Activated CD8-positive, alpha-beta memory T cell treated with anti-CD3 and anti-CD28 coated beads for 36 hours (primary cell): ENCODE data around the gene SCN3A. TPM values are rescaled to one million over a fixed set of nuclear protein-coding genes. Genes with fewer than 3 reads are reported as not detected.

Experiments used
- CTCF ChIA-PET: fragments of 350-600 bp; sonication (Branson Sonifier 250); formaldehyde crosslinking; loops from one replicate; lab custom pipeline; 2021; ENCODE audit warnings: antibody characterized with exemption; lab: Charles Lee
- POLR2A ChIA-PET: fragments of 350-600 bp; sonication (Branson Sonifier 250); formaldehyde crosslinking; loops from one replicate; lab custom pipeline; 2021; ENCODE audit warnings: antibody characterized with exemption; lab: Charles Lee
- total RNA-seq, 2 experiments: library from RNA; stranded (reverse); gene quantifications; one replicate each; pipeline ENCODE4 v1.2.3, GENCODE V29; 2021

Gene SCN3A
- total RNA-seq, 2 experiments from 2014 or later, result not detected

GRCh38 chr2:165193178-165193777 lies 10.6 kb downstream of the SCN3A start:
- ChIA-PET POLR2A (no interaction called here), CTCF (no interaction called here)

DNA sequence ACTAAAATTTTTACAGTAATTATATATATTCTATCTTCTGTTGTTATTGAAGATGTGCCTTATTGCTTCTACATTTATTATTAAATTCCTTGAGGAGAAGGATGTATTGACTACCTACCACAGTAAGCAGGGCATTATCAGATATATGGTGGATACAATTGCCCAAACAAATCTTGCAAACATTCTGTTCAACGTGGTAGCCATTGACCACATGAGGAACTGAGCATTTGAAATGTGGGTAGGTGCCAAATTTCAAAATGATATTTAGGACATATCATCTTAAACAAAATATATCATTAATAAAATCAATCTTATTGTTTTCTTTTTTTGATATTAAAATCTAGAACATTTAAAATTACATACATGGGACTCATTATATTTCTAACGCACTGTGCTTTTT lies 11.1 kb downstream of the SCN3A start:
- CTCF ChIA-PET, result no interaction called here

DNA sequence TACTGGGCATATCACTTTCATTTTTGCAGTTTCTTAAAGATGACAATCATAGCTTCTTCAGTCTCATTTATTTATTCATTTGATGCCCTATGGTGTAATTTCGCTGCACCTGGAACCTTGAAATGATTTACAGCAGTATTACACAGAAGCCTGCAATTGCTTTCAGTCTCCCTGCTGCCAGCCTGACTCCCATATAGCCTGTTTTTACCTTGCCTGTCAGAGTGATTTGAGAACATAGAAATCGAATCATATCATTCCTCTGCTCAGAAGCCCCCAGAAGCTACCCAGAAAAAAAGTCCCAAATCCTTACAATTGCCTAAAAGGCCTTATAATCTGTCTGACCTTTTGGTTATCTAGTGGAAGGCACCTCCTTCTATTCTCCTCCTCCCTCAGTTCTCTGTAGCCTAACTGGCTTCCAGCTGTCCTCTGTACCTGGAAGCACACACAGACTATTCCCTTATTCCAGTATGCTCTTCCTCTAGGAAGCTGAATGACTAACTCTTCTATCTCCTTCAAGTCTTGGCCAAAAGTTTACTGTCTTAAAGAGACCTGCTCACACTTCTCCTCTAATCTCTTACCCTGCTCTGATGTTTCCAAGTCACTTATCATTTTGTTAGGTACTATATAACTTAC lies 12.6 kb downstream of the SCN3A start:
- ChIA-PET POLR2A (no interaction called here), CTCF (no interaction called here)

More for the DNA sequence above, 11.1 kb downstream of the SCN3A start:
- POLR2A ChIA-PET, result no interaction called here

DNA sequence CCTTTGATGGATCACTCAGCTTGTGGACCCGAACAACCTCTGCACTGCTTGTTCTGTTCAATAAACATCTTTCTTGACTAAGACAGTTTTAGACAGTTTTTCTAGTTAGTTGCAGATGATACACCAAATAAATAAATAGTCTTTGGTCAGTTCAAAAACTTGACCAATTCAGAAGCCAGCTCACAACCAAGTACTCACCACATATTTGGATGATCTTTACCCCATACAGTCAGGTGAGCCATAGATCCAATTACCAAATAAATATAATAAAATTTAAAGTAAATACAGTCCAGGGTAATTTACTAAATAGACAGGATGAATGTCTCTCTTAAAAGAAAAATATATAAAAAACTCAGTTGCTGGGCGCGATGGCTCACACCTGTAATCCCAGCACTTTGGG lies 18.2 kb downstream of the SCN3A start:
- ChIA-PET CTCF (no interaction called here), POLR2A (no interaction called here)

GRCh38 chr2:165182029-165182428 lies 21.8 kb downstream of the SCN3A start:
- POLR2A ChIA-PET, result no interaction called here
- CTCF ChIA-PET, result no interaction called here

GRCh38 chr2:165176780-165177179 lies 27.1 kb downstream of the SCN3A start:
- POLR2A ChIA-PET, result no interaction called here
- CTCF ChIA-PET, result no interaction called here

- ChIA-PET POLR2A (no interaction called here), CTCF (no interaction called here)
Measured at GRCh38 chr2:165173215-165173614, 30.6 kb downstream of the SCN3A start.

GRCh38 chr2:165164201-165164600 lies 39.6 kb downstream of the SCN3A start:
- POLR2A ChIA-PET, result no interaction called here
- CTCF ChIA-PET, result no interaction called here

GRCh38 chr2:165163761-165164160 lies 40.1 kb downstream of the SCN3A start:
- ChIA-PET CTCF (no interaction called here), POLR2A (no interaction called here)

GRCh38 chr2:165162466-165162865 lies 41.4 kb downstream of the SCN3A start:
- ChIA-PET POLR2A (no interaction called here), CTCF (no interaction called here)

GRCh38 chr2:165161510-165161909 lies 42.3 kb downstream of the SCN3A start:
- POLR2A ChIA-PET, result no interaction called here
- CTCF ChIA-PET, result no interaction called here

DNA sequence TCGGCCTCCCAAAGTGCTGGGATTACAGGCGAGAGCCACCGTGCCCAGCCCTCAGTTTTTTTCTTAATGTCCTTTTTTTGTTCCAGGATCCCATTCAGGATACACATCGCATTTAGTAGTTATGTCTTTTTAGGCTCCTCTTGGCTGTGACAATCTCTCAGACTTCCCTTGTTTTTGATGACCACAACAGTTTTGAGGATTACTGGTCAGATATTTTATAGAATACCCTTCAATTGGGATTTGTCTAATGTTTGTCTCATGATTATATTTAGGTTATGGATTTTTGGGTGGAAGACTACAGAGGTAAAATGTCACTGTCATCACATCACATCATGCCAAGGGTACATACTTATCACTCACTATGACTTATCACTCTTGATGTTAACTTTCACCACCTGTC lies 46.7 kb downstream of the SCN3A start:
- POLR2A ChIA-PET, result no interaction called here
- CTCF ChIA-PET, result no interaction called here

GRCh38 chr2:165155152-165155551 lies 48.7 kb downstream of the SCN3A start:
- CTCF ChIA-PET, result no interaction called here
- POLR2A ChIA-PET, result no interaction called here

DNA sequence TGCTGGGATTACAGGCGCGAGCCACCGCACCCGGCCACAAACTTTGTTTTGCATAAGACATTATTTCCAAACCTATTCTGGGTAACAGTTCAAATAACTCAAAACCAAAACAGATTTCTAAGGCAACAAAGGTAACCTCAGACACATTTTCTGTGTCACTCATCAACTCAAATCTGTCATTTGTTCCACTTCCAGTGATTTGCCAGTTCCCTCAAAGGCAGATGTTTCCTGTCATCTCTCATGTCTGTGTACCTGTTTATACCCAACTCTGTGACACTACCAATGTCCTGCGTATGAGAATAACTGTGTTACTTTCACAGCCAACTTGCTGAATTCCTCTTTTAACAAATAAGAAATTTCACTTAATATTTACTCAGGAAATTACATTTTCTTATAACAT lies 54.4 kb downstream of the SCN3A start:
- ChIA-PET CTCF (no interaction called here), POLR2A (no interaction called here)

GRCh38 chr2:165147186-165148045 lies 56.4 kb downstream of the SCN3A start:
- ChIA-PET POLR2A (no interaction called here), CTCF (no interaction called here)

DNA sequence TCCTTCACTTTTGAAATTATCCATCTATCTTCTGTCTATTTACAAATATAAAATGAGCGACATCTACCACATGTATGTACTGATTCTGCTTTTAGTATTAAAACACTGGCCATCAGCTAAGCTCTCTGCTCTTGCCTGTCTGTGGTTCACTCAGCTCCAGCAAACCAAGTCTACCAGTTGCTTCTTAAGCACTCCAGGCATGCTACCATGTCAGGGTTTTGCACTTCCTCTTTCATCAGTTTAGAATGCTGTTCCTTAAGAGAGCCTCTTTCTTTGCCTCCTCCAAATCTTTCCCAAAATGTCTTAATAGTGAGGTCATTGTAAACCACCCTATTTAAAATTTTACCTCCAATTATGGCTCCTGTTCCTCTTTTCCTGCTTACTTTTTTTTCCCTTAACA lies 59.5 kb downstream of the SCN3A start:
- CTCF ChIA-PET, result no interaction called here
- POLR2A ChIA-PET, result no interaction called here

GRCh38 chr2:165141601-165142354 lies 62.1 kb downstream of the SCN3A start:
- ChIA-PET CTCF (no interaction called here), POLR2A (no interaction called here)

- CTCF ChIA-PET, result no interaction called here
- POLR2A ChIA-PET, result no interaction called here
Measured at GRCh38 chr2:165126244-165126643, 77.6 kb downstream of the SCN3A start.

DNA sequence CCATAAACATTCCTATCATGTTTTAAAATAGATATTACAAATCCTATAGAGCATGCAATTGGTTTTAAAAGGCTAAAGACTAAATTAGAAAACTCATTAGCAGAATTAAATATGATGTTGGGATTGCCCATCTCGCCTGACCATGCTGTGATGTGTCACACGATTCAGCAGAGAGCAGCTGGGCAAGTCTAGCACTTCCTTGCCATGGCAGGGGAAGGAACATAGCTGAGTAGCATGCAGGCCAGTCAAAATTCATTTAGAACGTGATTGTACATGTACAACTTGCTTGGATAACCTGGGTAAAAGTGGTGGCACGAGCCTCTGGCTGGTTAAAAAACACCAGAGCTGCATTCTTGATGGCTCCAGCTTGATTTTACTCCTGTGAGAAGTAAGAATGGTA lies 81.3 kb downstream of the SCN3A start:
- ChIA-PET CTCF (no interaction called here), POLR2A (no interaction called here)
